Suprapubic skin (tissue), 4 donors: Measurements from ENCODE around the gene WDR4.

ENCODE experiments used
- CTCF ChIP-seq, 2 donors: fragments of 200-600 bp in 1 of 2; fragments of 450-650 bp in 1 of 2; sonication (generic) in 1 of 2; IDR thresholded peaks; one replicate each; pipeline ENCODE4 v1.5.1; 2016 to 2019; ENCODE audit warnings: antibody characterized with exemption in 2 of 2, mild to moderate bottlenecking in 1 of 2, moderate library complexity in 1 of 2
- POLR2A ChIP-seq, 2 donors: fragments of 450-650 bp; IDR thresholded peaks; one replicate each; pipeline ENCODE4 v1.6.1; 2017; ENCODE audit warnings: antibody characterized with exemption in 2 of 2, mild to moderate bottlenecking in 2 of 2, moderate library complexity in 2 of 2
- POLR2AphosphoS5 ChIP-seq, 3 donors: sonication (generic); formaldehyde crosslinking; IDR thresholded peaks; one replicate each; pipeline ENCODE4 v1.6.1; 2017; ENCODE audit warnings: antibody characterized with exemption in 3 of 3

- TF ChIP-seq POLR2A (IDR thresholded peaks at IDR 0.05) (no peak), CTCF (IDR thresholded peaks at IDR 0.05) (no peak), POLR2AphosphoS5 (IDR thresholded peaks at IDR 0.05) (no peak)
Measured at GRCh38 chr21:42906233-42906632, 26.9 kb upstream of the WDR4 start.
